ENCODE measurements around the gene STOML2.

DNA sequence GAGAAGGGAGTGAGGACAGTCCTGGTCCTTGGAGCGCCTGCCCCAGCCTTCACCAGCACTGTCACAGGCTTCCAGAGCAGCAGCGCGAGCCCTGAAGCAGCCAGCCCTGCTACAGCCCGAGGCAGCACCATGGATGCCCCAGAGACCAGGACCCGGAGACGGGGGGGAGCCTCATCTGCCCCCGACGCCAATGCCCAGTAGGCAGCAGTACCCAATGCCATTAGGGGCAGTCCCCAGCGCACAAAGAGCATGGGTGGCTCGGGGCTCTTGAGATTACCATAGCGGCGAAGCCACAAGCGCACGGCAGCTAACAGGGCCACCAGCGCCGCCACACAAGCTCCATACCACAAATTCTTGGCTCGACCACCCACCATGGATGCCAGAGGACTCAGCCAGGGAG, 11.4 kb downstream of the STOML2 start:
- TF ChIP-seq, protein P1, sequence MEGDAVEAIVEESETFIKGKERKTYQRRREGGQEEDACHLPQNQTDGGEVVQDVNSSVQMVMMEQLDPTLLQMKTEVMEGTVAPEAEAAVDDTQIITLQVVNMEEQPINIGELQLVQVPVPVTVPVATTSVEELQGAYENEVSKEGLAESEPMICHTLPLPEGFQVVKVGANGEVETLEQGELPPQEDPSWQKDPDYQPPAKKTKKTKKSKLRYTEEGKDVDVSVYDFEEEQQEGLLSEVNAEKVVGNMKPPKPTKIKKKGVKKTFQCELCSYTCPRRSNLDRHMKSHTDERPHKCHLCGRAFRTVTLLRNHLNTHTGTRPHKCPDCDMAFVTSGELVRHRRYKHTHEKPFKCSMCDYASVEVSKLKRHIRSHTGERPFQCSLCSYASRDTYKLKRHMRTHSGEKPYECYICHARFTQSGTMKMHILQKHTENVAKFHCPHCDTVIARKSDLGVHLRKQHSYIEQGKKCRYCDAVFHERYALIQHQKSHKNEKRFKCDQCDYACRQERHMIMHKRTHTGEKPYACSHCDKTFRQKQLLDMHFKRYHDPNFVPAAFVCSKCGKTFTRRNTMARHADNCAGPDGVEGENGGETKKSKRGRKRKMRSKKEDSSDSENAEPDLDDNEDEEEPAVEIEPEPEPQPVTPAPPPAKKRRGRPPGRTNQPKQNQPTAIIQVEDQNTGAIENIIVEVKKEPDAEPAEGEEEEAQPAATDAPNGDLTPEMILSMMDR (tag by site-specific recombination; IDR thresholded peaks at IDR 0.05) = no peak
- TF ChIP-seq ZNF623 (tag by site-specific recombination; IDR thresholded peaks at IDR 0.05) (no peak), SP3 (tag by site-specific recombination; IDR thresholded peaks at IDR 0.05) (no peak), ZNF548 (tag by site-specific recombination; IDR thresholded peaks at IDR 0.05) (no peak), ZNF549 (tag by site-specific recombination; IDR thresholded peaks at IDR 0.05) (no peak), ZNF24 (tag by site-specific recombination; IDR thresholded peaks at IDR 0.05) (no peak), ZNF302 (tag by site-specific recombination; IDR thresholded peaks at IDR 0.05; ENCODE audit: low read depth) (no peak)
- TF ChIP-seq, protein P2, sequence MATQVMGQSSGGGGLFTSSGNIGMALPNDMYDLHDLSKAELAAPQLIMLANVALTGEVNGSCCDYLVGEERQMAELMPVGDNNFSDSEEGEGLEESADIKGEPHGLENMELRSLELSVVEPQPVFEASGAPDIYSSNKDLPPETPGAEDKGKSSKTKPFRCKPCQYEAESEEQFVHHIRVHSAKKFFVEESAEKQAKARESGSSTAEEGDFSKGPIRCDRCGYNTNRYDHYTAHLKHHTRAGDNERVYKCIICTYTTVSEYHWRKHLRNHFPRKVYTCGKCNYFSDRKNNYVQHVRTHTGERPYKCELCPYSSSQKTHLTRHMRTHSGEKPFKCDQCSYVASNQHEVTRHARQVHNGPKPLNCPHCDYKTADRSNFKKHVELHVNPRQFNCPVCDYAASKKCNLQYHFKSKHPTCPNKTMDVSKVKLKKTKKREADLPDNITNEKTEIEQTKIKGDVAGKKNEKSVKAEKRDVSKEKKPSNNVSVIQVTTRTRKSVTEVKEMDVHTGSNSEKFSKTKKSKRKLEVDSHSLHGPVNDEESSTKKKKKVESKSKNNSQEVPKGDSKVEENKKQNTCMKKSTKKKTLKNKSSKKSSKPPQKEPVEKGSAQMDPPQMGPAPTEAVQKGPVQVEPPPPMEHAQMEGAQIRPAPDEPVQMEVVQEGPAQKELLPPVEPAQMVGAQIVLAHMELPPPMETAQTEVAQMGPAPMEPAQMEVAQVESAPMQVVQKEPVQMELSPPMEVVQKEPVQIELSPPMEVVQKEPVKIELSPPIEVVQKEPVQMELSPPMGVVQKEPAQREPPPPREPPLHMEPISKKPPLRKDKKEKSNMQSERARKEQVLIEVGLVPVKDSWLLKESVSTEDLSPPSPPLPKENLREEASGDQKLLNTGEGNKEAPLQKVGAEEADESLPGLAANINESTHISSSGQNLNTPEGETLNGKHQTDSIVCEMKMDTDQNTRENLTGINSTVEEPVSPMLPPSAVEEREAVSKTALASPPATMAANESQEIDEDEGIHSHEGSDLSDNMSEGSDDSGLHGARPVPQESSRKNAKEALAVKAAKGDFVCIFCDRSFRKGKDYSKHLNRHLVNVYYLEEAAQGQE (tag by site-specific recombination; IDR thresholded peaks at IDR 0.05) = no peak
- TF ChIP-seq, protein P3, sequence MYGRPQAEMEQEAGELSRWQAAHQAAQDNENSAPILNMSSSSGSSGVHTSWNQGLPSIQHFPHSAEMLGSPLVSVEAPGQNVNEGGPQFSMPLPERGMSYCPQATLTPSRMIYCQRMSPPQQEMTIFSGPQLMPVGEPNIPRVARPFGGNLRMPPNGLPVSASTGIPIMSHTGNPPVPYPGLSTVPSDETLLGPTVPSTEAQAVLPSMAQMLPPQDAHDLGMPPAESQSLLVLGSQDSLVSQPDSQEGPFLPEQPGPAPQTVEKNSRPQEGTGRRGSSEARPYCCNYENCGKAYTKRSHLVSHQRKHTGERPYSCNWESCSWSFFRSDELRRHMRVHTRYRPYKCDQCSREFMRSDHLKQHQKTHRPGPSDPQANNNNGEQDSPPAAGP (tag by site-specific recombination; IDR thresholded peaks at IDR 0.05) = no peak
